Measurements from ENCODE around the gene CYB561D1. TPM values are rescaled to one million over a fixed set of nuclear protein-coding genes. Genes with fewer than 3 reads are reported as not detected.

Gene CYB561D1
- total RNA-seq, 2 experiments from 2014 or later: 6.6 to 8.5 TPM

DNA sequence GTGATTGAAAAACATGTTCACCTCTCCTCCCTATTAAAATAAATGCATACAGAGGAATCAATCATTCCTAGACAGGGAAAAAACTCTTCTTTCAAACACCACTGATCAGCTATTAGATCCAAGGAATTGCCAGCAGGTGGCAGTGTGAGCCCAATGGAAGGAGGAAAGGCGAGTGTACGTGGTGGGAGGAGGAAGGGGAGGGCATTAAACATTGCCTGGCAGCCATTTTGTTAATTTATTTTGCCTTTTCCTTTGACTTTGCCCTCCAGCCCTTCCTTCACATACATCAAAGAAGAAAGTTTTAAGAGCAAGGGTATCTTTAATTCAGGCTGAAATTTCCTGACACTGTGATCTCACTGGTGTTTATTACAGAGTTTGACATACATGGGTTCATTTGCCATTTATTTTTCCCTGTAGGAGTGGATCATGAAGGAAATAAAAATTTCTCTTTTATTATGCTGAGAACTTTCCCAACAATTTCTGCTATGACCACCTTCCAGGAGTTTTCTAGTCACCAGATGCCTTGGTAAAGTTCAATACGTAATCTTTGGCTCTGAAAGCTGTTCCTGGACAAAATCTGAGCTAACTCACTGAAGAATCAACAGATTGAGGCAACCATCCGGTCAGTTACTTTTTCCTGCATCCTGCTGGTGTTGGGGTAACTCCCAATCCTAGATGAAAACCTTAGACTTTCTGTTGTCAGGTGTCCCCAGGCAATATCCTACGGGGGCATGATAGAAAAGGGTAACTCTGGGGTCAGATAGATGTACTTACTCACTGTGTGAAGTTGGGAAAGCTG, 52.6 kb downstream of the CYB561D1 start:
- H3K27me3 Mint-ChIP-seq (ENCODE audit: low read depth): no peaks in the 10 kb centered on the region
- CTCF ChIA-PET: interaction anchor here (0.5 to 4.8 kb wide), 36 partner anchors 9 to 438 kb away, joined by 3 to 115 read pairs (median 5); partner anchors contain the start of genes AHCYL1, AMPD2, CYB561D1 and GNAT2
- peak overlapping the region; percentile 91 for H3K4me3 Mint-ChIP-seq
- H3K9me3 Mint-ChIP-seq: no peaks in the 10 kb centered on the region
- peaks cover 3% of the 10 kb centered on the region for H3K36me3 Mint-ChIP-seq (ENCODE audit: low read depth)
- peak; percentile 98 for DNase-seq
- peak overlapping the region; percentile 88 for H3K27ac Mint-ChIP-seq
- intact Hi-C loops (cut with micrococcal nuclease): loop anchor here (1.0 to 5.0 kb wide), 6 partner anchors 84 to 456 kb away; partner anchors contain the start of gene AHCYL1
- peaks cover 32% of the 10 kb centered on the region for H3K4me1 Mint-ChIP-seq (ENCODE audit: low read depth)

DNA sequence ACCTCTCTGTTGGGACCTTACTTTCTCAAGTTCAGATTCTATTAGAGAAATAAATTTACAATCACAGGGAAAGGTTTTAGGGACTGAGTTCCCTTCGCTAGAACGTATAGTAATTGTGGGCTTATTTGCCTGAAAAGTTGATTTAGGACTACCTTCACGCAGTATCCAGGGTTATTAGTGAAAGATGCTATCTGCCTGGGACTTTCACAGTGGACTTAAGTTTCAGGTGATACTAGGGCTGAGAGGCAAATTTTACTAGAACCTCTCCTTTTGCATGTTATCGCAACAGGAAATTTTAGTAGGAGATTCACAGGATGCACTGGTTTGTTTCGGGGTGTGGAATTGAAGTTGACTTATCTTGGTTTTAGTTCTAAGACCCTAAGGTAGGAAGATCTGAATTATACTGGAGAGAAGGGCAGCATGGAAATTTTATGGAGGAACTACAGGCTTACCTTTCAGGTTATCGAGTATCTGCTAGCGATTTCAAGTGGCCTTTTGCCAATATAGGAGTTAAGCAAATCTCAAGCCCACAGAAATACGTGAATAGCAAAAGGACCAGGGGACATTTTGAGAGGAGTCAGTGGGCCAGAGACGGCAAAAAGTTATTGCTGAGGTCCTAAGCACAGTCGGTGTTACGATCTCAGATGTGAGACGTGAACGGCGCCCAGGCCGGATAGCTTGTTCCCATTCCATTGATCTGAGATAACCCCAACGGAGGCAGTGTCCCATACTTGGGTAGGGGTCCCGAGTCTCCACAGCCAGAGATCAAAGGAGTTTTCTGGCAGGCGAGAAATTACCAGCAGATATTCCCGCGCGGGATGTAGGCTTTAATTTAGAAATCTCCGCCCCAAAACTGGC, 53.8 kb downstream of the CYB561D1 start:
- Mint-ChIP-seq H3K4me1 (ENCODE audit: low read depth) (peaks cover 37% of the 10 kb centered on the region), H3K27me3 (ENCODE audit: low read depth) (no peaks in the 10 kb centered on the region), H3K9me3 (no peaks in the 10 kb centered on the region), H3K36me3 (ENCODE audit: low read depth) (peaks cover 5% of the 10 kb centered on the region), H3K27ac (peak overlapping the region; percentile 88), H3K4me3 (peak overlapping the region; percentile 91)
- peak; percentile 34 for DNase-seq
- CTCF ChIA-PET: interaction anchor here (0.5 to 4.8 kb wide), 18 partner anchors 14 to 437 kb away, joined by 3 to 115 read pairs (median 7); partner anchors contain the start of genes AHCYL1, AMPD2, CYB561D1 and GNAT2
- intact Hi-C loops (cut with micrococcal nuclease): loop anchor here (1.0 to 5.0 kb wide), 7 partner anchors 64 to 487 kb away; partner anchors contain the start of genes AMPD2, ATXN7L2, GNAT2 and PSMA5

DNA sequence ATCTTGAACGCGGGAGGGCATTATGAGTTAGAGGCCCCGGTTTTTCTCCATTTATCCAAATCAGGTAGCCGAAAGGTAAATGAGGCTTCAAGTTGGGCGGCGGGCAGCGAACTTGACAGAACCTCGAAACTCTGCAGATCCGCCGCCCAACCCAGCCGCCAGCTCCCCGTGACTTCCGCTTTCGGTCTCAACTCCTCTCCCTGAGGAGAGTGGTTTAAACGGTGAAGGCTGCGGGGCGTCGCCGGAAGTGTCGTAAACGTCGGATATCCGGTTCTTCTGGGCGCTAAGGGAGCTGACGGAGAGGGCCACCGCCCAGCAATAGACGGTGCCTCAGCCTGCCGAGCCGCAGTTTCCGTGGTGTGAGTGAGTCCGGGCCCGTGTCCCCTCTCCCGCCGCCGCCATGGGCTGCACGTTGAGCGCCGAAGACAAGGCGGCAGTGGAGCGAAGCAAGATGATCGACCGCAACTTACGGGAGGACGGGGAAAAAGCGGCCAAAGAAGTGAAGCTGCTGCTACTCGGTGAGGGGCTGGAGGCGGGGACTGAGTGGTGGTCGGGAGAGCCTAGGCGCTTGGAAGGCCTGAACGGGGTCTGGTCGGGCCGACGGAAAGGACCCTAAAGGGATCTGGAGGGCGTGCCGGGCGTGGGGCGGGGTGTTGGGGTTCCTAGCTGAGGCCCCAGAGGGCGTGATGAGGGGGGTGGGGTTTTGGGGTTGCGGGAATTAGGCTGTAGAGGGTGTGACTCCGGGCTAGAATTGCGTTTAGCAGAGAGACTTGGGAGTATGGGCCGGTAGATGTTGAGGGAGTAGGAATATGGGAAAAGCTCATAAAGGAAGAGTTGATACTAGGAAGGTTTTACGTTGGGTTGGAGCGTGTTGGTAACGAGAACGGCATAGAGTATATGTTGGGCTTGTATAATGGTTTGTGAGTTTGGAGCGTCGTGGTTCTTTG, 54.7 kb downstream of the CYB561D1 start, which contains the start of gene GNAI3:
Gene GNAI3 (plus strand): TSS at position 295 of the 947 bp plus-strand sequence. CDS start 106 bp downstream, at position 401.
- DNase-seq: peak; percentile 98
- Mint-ChIP-seq H3K4me3 (peak within 1 kb of the TSS; percentile 91), H3K36me3 (ENCODE audit: low read depth) (peaks cover 5% of the 10 kb centered on the region), H3K27me3 (ENCODE audit: low read depth) (no peaks in the 10 kb centered on the region), H3K27ac (peak within 1 kb of the TSS; percentile 88), H3K9me3 (no peaks in the 10 kb centered on the region), H3K4me1 (ENCODE audit: low read depth) (peaks cover 41% of the 10 kb centered on the region)
- CTCF ChIA-PET: interaction anchor here (0.6 to 3.2 kb wide), 19 partner anchors 10 to 1044 kb away, joined by 3 to 17 read pairs (median 4); partner anchors contain the start of genes AHCYL1, CYB561D1 and GSTM4
- intact Hi-C loops (cut with micrococcal nuclease): loop anchor here (1.0 to 5.0 kb wide), 7 partner anchors 65 to 486 kb away; partner anchors contain the start of genes AMPD2, ATXN7L2, GNAT2 and PSMA5

Other genes starting within 250 kb of the CYB561D1 start
- 1 to 10 TPM; 1.1 to 1.2 TPM for gene CELSR2, start 244.6 kb upstream of the CYB561D1 start, total RNA-seq
- 10 to 100 TPM; 19.3 to 21.5 TPM for gene PSRC1, start 210.9 kb upstream of the CYB561D1 start, total RNA-seq
- gene MYBPHL, start 187.1 kb upstream of the CYB561D1 start, total RNA-seq: not detected
- gene SORT1, start 96.2 kb upstream of the CYB561D1 start, total RNA-seq: under 1 TPM; 0.32 to 0.33 TPM
- gene PSMA5, start 67.6 kb upstream of the CYB561D1 start, total RNA-seq: 100 to 1,000 TPM; 181 to 202 TPM
- under 1 TPM in 1 of 2 experiments, not detected in 1; 0.05 TPM for gene SYPL2, start 27.5 kb upstream of the CYB561D1 start, total RNA-seq
- gene ATXN7L2, start 10.2 kb upstream of the CYB561D1 start, total RNA-seq: 10 to 100 TPM; 15.2 to 16.4 TPM
- 1 to 10 TPM; 1.5 to 1.7 TPM for gene AMIGO1, start 15.6 kb downstream of the CYB561D1 start, total RNA-seq
- under 1 TPM in 1 of 2 experiments, not detected in 1; 0.31 TPM for gene GPR61, start 45.8 kb downstream of the CYB561D1 start, total RNA-seq
- gene GNAI3, start 54.5 kb downstream of the CYB561D1 start, total RNA-seq: 1 to 10 TPM; 8.0 to 8.5 TPM
- gene GNAT2, start 125.5 kb downstream of the CYB561D1 start, total RNA-seq: under 1 TPM; 0.22 to 0.50 TPM
- 10 to 100 TPM; 41.3 to 56.9 TPM for gene AMPD2, start 125.7 kb downstream of the CYB561D1 start, total RNA-seq
- gene GSTM4, start 162.0 kb downstream of the CYB561D1 start, total RNA-seq: 1 to 10 TPM; 8.8 to 9.9 TPM
- gene GSTM2, start 174.0 kb downstream of the CYB561D1 start, total RNA-seq: 10 to 100 TPM; 14.2 to 14.3 TPM
- not detected for gene GSTM1, start 193.7 kb downstream of the CYB561D1 start, total RNA-seq
- gene GSTM5, start 218.2 kb downstream of the CYB561D1 start, total RNA-seq: not detected
- 1 to 10 TPM; 4.7 to 4.8 TPM for gene GSTM3, start 246.9 kb downstream of the CYB561D1 start, total RNA-seq